ENCODE results near the gene DIDO1. TPM values are rescaled to one million over a fixed set of nuclear protein-coding genes. Genes with fewer than 3 reads are reported as not detected.

The DIDO1 gene
- total and polyA plus RNA-seq, 12 donors = 16.0 to 44.6 (median 37.0) TPM

DNA sequence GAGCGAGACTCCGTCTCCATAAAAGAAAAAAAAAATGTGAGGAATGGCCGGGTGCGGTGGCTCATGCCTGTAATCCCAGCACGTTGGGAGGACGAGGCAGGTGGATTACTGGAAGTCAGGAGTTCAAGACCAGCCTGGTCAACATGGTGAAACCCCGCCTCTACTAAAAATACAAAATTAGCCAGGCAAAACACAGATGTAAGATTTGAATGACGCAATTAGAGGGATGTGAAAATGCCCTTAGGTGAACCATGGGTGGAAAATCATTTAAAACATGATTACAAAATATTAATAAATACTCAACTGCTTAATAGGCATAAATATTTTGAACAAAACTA lies 88.5 kb downstream of the DIDO1 start:
- H3K27me3 ChIP-seq = peaks cover 0 to 5% (median 0%) of the 10 kb centered on the region in 7 donors
- no peak overlapping the region for H3K4me3 ChIP-seq
- ATAC-seq (no peak), DNase-seq (no peak)
- H3K4me1 ChIP-seq = peaks cover 0 to 5% (median 0%) of the 10 kb centered on the region in 9 donors
- no peaks in the 10 kb centered on the region for H3K36me3 ChIP-seq
- WGBS, 2 donors = 90 to 92% methylated on average over 8 of the region's 8 CpGs
- TF ChIP-seq, protein P1, sequence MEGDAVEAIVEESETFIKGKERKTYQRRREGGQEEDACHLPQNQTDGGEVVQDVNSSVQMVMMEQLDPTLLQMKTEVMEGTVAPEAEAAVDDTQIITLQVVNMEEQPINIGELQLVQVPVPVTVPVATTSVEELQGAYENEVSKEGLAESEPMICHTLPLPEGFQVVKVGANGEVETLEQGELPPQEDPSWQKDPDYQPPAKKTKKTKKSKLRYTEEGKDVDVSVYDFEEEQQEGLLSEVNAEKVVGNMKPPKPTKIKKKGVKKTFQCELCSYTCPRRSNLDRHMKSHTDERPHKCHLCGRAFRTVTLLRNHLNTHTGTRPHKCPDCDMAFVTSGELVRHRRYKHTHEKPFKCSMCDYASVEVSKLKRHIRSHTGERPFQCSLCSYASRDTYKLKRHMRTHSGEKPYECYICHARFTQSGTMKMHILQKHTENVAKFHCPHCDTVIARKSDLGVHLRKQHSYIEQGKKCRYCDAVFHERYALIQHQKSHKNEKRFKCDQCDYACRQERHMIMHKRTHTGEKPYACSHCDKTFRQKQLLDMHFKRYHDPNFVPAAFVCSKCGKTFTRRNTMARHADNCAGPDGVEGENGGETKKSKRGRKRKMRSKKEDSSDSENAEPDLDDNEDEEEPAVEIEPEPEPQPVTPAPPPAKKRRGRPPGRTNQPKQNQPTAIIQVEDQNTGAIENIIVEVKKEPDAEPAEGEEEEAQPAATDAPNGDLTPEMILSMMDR (IDR thresholded peaks at IDR 0.05) = no peak
- intact Hi-C loops (cut with DNase I) = no loop called here
- no peaks in the 10 kb centered on the region for H3K9me3 ChIP-seq
- no peak overlapping the region for H3K27ac ChIP-seq

DNA sequence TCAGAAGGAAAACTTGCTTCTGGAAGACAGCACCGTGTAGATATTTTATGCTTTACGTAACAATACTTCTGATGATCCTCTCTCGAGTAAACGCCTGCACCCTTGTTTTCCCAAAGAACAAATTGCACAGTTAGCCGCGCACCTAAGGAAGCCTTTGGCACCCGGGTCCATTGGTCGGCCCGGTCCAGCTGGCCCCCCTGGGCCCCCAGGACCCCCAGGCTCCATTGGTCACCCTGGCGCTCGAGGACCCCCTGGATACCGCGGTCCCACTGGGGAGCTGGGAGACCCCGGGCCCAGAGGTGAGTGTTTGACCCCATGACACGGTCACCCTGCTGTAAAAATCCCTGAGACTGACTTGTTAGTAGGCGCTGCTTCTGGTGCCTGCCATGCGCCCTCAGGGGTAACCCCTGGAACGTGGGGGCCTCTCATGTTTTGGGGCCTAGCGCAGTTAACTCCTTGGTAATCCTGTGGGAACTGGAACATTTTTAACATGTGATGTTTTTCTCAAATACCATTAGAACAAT lies 89.3 kb downstream of the DIDO1 start:
- Histone ChIP-seq H3K9me3 (no peaks in the 10 kb centered on the region), H3K4me3 (no peak overlapping the region), H3K27me3 (peaks cover 0 to 5% (median 0%) of the 10 kb centered on the region in 7 donors), H3K27ac (no peak overlapping the region), H3K4me1 (peaks cover 0 to 10% (median 0%) of the 10 kb centered on the region in 9 donors), H3K36me3 (no peaks in the 10 kb centered on the region)
- DNase-seq (no peak), ATAC-seq (no peak)
- intact Hi-C loops (cut with DNase I) = no loop called here
- 92 to 93% methylated on average over 19 of the region's 19 CpGs for WGBS, 2 donors
- TF ChIP-seq, protein P1 (IDR thresholded peaks at IDR 0.05) = no peak

DNA sequence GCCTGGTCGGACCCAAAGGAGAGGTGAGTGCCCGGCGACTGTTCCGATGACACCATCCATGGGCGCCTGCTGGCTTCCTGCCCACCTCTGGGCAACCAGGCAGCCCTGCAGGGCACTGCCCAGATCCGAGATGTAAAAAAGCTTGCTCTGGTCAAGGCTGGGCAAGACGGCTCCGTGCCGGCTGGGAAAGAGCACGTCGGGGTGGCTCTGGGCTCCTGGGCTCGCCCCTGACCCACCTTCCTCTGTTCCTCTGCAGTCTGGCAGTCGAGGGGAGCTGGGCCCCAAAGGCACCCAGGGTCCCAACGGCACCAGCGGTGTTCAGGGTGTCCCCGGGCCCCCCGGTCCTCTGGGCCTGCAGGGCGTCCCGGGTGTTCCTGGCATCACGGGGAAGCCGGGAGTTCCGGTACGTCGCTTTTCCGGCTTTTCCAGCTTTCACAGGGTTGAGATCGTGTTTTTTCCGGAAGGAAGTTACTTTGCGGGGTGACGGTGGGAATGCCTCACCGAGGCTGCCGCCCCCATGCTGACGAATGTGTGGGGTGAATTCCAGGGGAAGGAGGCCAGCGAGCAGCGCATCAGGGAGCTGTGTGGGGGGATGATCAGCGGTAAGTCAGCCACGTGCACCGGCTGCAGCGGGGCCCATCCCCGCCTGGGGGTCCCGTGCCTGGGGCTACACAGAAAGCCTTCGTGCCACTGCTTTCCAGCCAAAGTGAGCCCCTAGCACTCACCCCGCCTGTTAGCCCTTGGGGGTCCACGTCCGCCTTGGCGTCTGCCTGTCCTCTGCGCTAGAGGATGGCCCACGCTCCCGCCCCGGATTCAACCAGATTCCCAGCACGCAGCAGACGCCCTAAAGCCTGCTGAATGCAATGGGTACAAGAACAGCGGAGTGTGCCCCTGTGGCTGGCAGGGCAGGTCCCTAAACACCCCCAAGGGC lies 90.1 kb downstream of the DIDO1 start:
- Histone ChIP-seq H3K4me1 (peaks cover 0 to 14% (median 0%) of the 10 kb centered on the region in 9 donors), H3K4me3 (peak overlapping the region in 1 of 10 donors; percentile 10), H3K27me3 (peaks cover 0 to 5% (median 0%) of the 10 kb centered on the region in 7 donors), H3K9me3 (no peaks in the 10 kb centered on the region), H3K27ac (no peak overlapping the region), H3K36me3 (no peaks in the 10 kb centered on the region)
- intact Hi-C loops (cut with DNase I) = no loop called here
- 72 to 73% methylated on average over 51 to 52 of the region's 52 CpGs for WGBS, 2 donors
- DNase-seq (peak in 1 of 2 donors; percentile 14), ATAC-seq (peak in 2 of 8 donors; percentile 17 to 26)
- TF ChIP-seq, protein P1 (IDR thresholded peaks at IDR 0.05) = no peak

DNA sequence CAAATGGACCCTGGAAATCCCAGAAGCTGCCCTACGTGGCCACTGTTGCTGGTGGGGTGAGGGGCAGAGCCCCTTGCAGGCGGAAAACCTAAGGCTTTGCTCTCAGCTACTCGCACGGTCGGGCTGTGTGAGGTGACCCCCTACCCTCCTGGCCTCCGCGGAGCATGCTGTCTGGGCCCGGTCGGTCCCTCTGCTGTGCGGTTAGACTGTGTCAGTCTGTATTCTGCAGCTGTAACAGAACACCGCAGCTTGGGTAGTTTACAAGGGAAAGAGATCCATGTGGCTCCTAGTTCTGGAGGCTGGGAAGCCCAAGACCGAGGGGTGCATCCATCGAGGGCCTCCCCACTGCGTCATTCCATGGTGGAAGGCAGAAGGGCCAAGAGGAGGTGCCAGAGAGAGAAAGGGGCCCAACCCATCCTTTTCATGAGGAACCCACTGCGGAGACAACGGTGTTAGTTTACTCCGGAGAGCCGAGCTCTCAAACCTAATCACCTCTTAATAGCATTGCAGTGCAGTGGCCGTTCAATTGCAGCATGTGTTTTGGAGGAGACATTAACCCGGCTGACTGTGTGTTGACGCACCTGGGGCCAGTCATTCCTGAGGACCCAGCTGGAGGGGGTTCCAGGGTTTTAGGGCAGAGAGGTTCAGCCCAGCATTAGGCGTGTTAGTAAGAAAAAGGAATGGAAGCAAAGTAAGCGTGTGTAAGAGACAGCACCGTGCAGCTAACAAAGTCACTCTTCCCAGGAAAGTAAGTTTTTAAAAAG lies 91.2 kb downstream of the DIDO1 start:
- Histone ChIP-seq H3K36me3 (no peaks in the 10 kb centered on the region), H3K4me3 (no peak overlapping the region), H3K27me3 (peaks cover 0 to 5% (median 0%) of the 10 kb centered on the region in 7 donors), H3K9me3 (no peaks in the 10 kb centered on the region), H3K27ac (no peak overlapping the region), H3K4me1 (peaks cover 0 to 14% (median 0%) of the 10 kb centered on the region in 9 donors)
- ATAC-seq = no peak
- WGBS, 2 donors = 89 to 90% methylated on average over 24 of the region's 24 CpGs
- TF ChIP-seq, protein P1 (IDR thresholded peaks at IDR 0.05) = no peak
- DNase-seq = no peak
- intact Hi-C loops (cut with DNase I) = no loop called here
